Stomach (tissue), 9 donors: Measurements from ENCODE around the gene POM121C. TPM values are rescaled to one million over a fixed set of nuclear protein-coding genes. Genes with fewer than 3 reads are reported as not detected.
"Not testable (repeated sequence)": the region's sequence is repeated elsewhere in the genome, so short reads cannot be mapped to it uniquely, and the experiment has no call there.

Experiments
- DNase-seq, 2 donors: peaks; one replicate each; pipeline versions ENCODE4 v3.0.0 to v3.0.0-alpha.2; 2013 to 2019
- H3K27ac ChIP-seq, 5 donors: fragments of 200-600 bp in 4 of 5; sonication (generic) in 4 of 5; one replicate each; pipeline ENCODE4 v1.5.1; 2013 to 2019; ENCODE audit warnings: mild to moderate bottlenecking in 1 of 5, moderate library complexity in 1 of 5
- H3K27me3 ChIP-seq, 3 donors: fragments of 200-600 bp; sonication (generic); one replicate each; pipeline ENCODE4 v1.5.1; 2017 to 2019; ENCODE audit warnings: mixed run types in 1 of 3
- H3K36me3 ChIP-seq, 4 donors: fragments of 200-600 bp; sonication (generic); 1 replicate in 3 of 4; 2 replicates in 1 of 4; pipeline ENCODE4 v1.5.1; 2016 to 2019
- H3K4me1 ChIP-seq, 4 donors: fragments of 200-600 bp; sonication (generic); one replicate each; pipeline ENCODE4 v1.5.1; 2016 to 2019
- H3K4me3 ChIP-seq, 4 donors: fragments of 200-600 bp; sonication (generic) in 3 of 4; one replicate each; pipeline ENCODE4 v1.5.1; 2016 to 2019; ENCODE audit warnings: mild to moderate bottlenecking in 1 of 4
- H3K9me3 ChIP-seq, 4 donors: fragments of 200-600 bp; sonication (generic); one replicate each; pipeline ENCODE4 v1.5.1; 2016 to 2019
- WGBS, 5 donors: extraction: QIAGEN DNeasy Blood & Tissue Kit in 3 of 5; methylation state at CpG; one replicate each; pipeline versions ENCODE4 v1.1.5 to v1.1.7; 2013 to 2018; 5-methylcytosine and 5-hydroxymethylcytosine counted together
- intact Hi-C: fragments of 100-400 bp; cut with DNase I; formaldehyde crosslinking; loops from one replicate; pipeline ENCODE4 v1.15.1; 2023; ENCODE audit warnings: low total_unique reads
- polyA plus RNA-seq, 3 donors: library from polyadenylated mRNA; stranded (reverse); fragments of 200-250 nt; gene quantifications; one replicate each; pipeline ENCODE4 v1.2.3, GENCODE V29; 2013
- total RNA-seq, 5 donors: library from RNA; depleted of rRNA; stranded (reverse); fragments of >200 nt; gene quantifications; one replicate each; pipeline versions ENCODE4 v1.1.0 to v1.2.3, GENCODE V29; 2014 to 2016
- donor health status: healthy with polysubstance abuse.
- donor health status: Bipolar disorder and iron deficiency.
- donor health status: healthy.

Gene POM121C
- total and polyA plus RNA-seq, 8 donors = 8.1 to 74.2 (median 24.1) TPM

GRCh38 chr7:75420152-75420551 lies 65.9 kb downstream of the POM121C start:
- H3K27me3 ChIP-seq, H3K27ac ChIP-seq, H3K4me1 ChIP-seq, intact Hi-C loops, H3K9me3 ChIP-seq, H3K4me3 ChIP-seq, DNase-seq: not testable (repeated sequence)
- 85 to 96% (median 91%) methylated on average over 9 to 12 of the region's 13 CpGs for WGBS, 5 donors
- peaks cover 21 to 80% (median 69%) of the 10 kb centered on the region in 4 donors for H3K36me3 ChIP-seq

DNA sequence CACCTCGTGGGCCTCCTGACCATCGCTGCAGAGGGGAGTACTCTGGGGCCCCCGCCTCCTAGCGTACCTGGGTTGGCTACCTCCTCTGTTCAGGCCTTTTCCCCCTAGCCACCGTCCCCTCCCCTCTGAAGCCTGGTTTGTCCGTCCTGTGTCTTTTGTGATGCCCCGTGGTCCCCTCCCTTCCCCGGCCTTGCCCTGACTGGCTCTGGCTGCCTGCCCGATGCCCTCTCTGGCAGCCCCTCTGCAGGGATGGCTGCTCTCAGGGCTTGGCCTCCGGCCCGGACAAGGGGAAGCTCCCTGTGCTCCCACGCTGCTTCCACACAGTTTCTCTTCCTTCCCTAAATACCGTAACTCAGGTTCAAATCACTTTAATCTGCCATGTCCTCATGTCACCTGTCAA lies 66.4 kb downstream of the POM121C start:
- DNase-seq = peak in 1 of 2 donors; percentile 15
- 66 to 77% (median 74%) methylated on average over 8 to 10 of the region's 13 CpGs for WGBS, 5 donors
- H3K4me3 ChIP-seq, H3K9me3 ChIP-seq, H3K27ac ChIP-seq, intact Hi-C loops, H3K4me1 ChIP-seq, H3K27me3 ChIP-seq: not testable (repeated sequence)
- peaks cover 21 to 83% (median 71%) of the 10 kb centered on the region in 4 donors for H3K36me3 ChIP-seq

DNA sequence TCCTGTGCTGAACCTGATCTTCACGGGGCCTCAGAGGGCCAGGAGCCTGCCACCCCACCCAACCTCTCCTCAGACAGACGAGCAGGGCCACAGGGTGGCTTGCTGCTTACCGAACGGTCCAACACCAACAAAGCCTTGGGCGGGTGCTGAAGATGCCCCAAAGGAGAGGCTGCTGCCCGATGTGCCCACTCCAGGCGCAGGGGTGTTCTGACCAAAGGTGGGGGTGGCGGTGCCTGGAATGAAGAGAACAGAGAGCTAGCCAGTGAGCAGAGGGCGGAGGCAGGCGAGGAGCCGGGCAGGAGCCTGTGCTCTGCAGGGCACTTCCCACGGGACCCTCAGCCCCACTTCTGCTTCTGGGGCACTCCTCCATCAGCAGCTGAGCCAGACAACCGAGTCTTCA lies 66.9 kb downstream of the POM121C start:
- WGBS, 5 donors = 77 to 92% (median 86%) methylated on average over 9 to 12 of the region's 13 CpGs
- H3K9me3 ChIP-seq, DNase-seq, H3K27me3 ChIP-seq, H3K4me3 ChIP-seq, H3K27ac ChIP-seq, H3K4me1 ChIP-seq, intact Hi-C loops: not testable (repeated sequence)
- H3K36me3 ChIP-seq = peaks cover 16 to 80% (median 67%) of the 10 kb centered on the region in 4 donors

GRCh38 chr7:75418292-75418858 lies 67.7 kb downstream of the POM121C start:
- H3K27me3 ChIP-seq, H3K9me3 ChIP-seq, H3K27ac ChIP-seq, DNase-seq, intact Hi-C loops, H3K4me3 ChIP-seq, H3K4me1 ChIP-seq: not testable (repeated sequence)
- H3K36me3 ChIP-seq = peaks cover 15 to 72% (median 59%) of the 10 kb centered on the region in 4 donors
- WGBS, 5 donors = 84 to 99% (median 86%) methylated on average over 10 to 15 of the region's 20 CpGs

DNA sequence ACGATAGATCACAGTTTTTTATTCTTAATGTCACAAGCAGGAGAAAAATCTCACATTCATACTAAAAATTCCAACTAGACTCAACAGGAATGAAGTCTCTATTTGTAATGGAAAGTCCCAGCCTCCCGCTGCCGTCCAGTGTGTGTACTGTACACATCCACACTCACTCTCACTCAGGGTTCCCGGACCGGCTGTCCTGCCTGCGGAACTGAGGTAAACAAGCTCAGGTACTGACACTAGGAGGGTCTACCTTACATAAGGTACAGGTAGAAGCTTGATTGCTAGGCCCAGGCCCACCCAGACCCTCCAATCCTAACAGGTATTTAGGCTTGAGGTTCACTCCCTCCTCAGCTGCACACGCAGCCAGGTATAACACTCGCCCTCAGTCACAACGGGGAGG lies 69.3 kb downstream of the POM121C start:
- H3K27me3 ChIP-seq, intact Hi-C loops, H3K4me1 ChIP-seq, H3K4me3 ChIP-seq, DNase-seq, H3K9me3 ChIP-seq, H3K27ac ChIP-seq: not testable (repeated sequence)
- H3K36me3 ChIP-seq = peaks cover 14 to 67% (median 54%) of the 10 kb centered on the region in 4 donors
- 68 to 84% (median 77%) methylated on average over 8 of the region's 9 CpGs for WGBS, 5 donors

DNA sequence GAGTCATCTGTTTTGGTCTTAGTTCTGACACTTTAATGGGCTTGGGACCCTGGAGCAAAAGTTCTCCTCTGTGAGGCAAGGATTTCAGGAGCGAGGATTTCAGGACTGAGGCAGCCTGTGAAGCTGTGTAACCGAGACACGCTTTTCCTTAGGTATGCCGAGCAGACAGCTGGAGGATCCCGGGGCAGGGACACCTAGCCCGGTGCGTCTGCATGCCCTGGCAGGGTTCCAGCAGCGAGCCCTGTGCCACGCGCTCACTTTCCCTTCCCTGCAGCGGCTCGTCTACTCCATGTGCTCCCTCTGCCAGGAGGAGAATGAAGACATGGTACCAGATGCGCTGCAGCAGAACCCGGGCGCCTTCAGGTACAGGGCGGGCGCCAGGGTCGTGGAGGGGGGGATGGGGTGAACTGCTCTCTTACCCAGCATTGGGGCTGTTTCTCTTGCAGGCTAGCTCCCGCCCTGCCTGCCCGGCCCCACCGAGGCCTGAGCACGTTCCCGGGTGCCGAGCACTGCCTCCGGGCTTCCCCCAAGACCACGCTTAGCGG lies 70.2 kb downstream of the POM121C start:
- intact Hi-C loops, DNase-seq, H3K4me1 ChIP-seq, H3K27me3 ChIP-seq, H3K27ac ChIP-seq, H3K9me3 ChIP-seq, H3K4me3 ChIP-seq: not testable (repeated sequence)
- WGBS, 5 donors = 77 to 83% (median 81%) methylated on average over 8 to 20 of the region's 27 CpGs
- H3K36me3 ChIP-seq = peaks cover 7 to 59% (median 45%) of the 10 kb centered on the region in 4 donors

DNA sequence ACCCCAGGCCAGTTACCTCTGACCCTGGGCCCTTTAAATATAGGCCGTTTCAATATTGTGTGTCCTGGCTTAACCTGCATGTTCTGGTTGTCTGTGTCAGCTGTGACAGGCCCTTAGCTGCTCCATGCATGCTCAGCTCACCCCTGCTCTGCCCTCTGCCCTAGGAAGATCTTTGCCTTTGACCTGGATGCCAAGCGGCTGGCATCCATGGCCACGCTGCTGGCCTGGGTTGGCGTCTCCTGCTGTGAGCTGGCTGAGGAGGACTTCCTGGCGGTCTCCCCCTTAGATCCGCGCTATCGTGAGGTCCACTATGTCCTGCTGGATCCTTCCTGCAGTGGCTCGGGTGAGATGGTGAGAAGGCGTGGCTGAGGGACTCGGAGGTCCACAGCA lies 70.7 kb downstream of the POM121C start:
- H3K27me3 ChIP-seq, DNase-seq, H3K4me3 ChIP-seq, H3K27ac ChIP-seq, H3K9me3 ChIP-seq, intact Hi-C loops, H3K4me1 ChIP-seq: not testable (repeated sequence)
- WGBS, 5 donors = 80 to 96% (median 88%) methylated on average over 4 to 11 of the region's 11 CpGs
- peaks cover 6 to 54% (median 42%) of the 10 kb centered on the region in 4 donors for H3K36me3 ChIP-seq

DNA sequence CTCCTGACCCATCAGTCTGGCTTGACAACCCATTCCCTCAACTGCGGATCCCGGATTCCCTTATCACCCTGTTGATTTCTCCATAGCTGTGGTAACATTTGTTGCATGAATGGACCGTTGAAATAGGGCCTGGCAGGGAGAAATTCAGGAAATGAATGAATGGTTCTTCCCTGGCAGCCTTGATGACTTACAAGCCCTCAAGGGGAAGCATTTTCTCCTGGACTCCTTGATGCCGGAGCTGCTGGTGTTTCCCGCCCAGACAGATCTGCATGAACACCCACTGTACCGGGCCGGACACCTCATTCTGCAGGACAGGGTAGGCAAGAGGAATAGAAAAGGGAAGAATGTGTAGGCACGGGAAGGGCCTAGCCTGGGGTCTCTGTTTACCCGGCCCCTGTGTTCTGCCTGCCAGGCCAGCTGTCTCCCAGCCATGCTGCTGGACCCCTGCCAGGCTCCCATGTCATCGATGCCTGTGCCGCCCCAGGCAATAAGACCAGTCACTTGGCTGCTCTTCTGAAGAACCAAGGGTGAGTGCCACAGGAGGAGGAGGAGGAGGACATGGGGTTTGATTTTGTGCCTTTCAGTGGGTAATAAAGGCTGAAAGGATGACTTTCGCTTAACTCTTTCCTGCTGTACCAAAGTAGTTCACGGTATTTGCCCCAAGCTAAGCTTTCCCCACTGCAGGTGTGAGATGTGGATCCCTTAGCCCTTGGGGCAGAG lies 71.2 kb downstream of the POM121C start:
- DNase-seq, H3K4me3 ChIP-seq, intact Hi-C loops, H3K9me3 ChIP-seq, H3K27ac ChIP-seq, H3K27me3 ChIP-seq, H3K4me1 ChIP-seq: not testable (repeated sequence)
- peaks cover 6 to 48% (median 36%) of the 10 kb centered on the region in 4 donors for H3K36me3 ChIP-seq
- 64 to 78% (median 72%) methylated on average over 7 to 12 of the region's 13 CpGs for WGBS, 5 donors

DNA sequence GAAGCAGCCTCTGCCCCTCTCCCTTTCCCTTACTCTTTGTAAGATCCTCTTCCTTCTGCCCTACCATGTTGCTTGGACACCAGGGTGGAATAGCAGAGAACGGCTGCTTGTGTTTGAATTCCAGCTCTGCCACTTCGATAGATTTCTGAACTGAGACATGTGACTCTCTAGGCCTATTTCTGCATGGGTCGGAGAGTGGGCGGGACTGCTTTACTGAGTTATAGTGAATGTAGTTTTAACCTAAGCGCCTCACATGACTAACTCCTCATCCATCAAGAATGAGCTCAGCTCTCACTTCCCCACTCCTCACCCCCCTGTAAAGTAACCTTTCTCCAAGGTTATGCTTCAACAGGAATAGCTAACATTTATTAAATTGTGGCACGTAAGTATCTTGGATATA lies 71.9 kb downstream of the POM121C start:
- H3K27me3 ChIP-seq, H3K27ac ChIP-seq, H3K4me1 ChIP-seq, H3K9me3 ChIP-seq, intact Hi-C loops, H3K4me3 ChIP-seq, DNase-seq: not testable (repeated sequence)
- H3K36me3 ChIP-seq = peaks cover 6 to 42% (median 31%) of the 10 kb centered on the region in 4 donors
- 38 to 60% (median 57%) methylated on average over 4 to 5 of the region's 6 CpGs for WGBS, 5 donors

GRCh38 chr7:75410823-75411173 lies 75.3 kb downstream of the POM121C start:
- whole genome bisulfite sequencing, 5 donors = no CpG with 5 or more reads among the region's 13 CpGs
- DNase-seq, intact Hi-C loops, H3K27ac ChIP-seq, H3K27me3 ChIP-seq, H3K9me3 ChIP-seq, H3K4me3 ChIP-seq, H3K4me1 ChIP-seq: not testable (repeated sequence)
- peaks cover 3 to 13% (median 11%) of the 10 kb centered on the region in 4 donors for H3K36me3 ChIP-seq

- H3K36me3 ChIP-seq, H3K4me1 ChIP-seq, DNase-seq, H3K27me3 ChIP-seq, intact Hi-C loops, H3K9me3 ChIP-seq: not testable (repeated sequence)
- WGBS, 5 donors = 0 to 48% (median 30%) methylated on average over 7 to 14 of the region's 74 CpGs; no CpG with 5 or more reads in 1 of the 5 donors
- H3K27ac ChIP-seq = peak overlapping the region in 1 of 5 donors; percentile 64
- peak overlapping the region; percentile 39 to 49 (median 42) for H3K4me3 ChIP-seq
Measured at GRCh38 chr7:75409880-75410822, 75.9 kb downstream of the POM121C start.
